ENCODE data around the gene STAT1.
A peak's percentile ranks its signal among the peaks of the same experiment; 100 is the strongest.
"Not testable (repeated sequence)": the region's sequence is repeated elsewhere in the genome, so short reads cannot be mapped to it uniquely, and the experiment has no call there.

STAT1 gene

DNA sequence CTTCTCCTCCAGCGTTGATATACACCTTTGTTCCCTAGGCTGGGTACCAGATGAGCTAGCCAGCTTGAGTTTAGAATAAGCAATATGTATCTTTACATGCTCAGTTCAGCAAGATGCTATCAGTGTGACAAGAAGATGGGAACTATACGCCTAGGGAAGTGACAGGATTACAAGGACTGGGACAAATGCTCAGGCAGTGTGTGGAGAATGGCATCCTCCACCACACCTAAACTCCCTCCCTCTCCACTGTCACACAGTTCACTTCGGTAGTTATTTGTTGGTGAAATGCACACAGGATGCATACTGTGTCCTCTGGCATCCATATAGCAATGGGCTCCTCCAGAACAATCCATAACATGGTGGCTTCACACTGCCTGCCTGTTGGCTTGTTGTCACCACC is 7.7 kb downstream of the STAT1 start:
- DNase-seq = no peak

DNA sequence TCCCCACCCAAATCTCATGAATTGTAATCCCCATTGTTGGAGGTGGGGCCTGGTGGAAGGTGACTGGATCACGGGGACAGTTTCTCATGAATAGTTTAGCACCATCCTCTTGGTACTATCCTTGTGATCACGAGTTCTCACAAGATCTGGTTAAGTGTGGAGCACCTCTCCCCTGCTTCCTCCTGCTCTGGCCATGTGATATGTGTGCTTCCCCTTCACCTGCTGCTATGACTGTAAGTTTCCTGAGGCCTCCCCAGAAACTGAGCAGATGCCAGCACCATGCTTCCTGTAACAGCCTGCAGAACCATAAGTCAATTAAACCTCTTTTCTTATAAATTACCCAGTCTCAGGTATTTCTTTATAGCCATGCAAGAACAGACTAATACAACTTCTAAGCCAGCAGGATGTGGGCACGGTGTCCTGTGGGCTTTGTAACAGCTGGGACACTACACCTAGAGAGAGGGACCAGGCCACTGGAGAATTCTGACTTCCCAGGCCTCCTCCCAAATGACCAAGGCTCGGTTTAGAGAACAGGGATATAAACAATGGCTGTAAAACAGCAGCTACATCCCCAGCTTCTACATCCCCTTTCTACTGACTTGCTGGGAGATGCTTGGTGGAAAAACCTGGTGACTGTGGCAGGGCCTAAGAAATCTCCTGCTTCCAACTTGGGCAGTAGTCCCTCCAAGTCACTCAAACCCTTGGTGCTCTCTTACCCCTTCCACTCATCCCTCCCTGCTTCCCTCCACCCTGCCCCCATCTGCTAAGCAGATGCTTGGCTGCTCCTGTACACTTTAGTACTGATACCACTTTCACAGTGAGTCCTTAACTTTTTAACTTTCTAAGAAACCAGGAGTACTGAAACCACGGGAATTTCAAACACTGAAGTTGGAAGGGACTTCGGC is 10.3 kb downstream of the STAT1 start:
- no peak for DNase-seq

DNA sequence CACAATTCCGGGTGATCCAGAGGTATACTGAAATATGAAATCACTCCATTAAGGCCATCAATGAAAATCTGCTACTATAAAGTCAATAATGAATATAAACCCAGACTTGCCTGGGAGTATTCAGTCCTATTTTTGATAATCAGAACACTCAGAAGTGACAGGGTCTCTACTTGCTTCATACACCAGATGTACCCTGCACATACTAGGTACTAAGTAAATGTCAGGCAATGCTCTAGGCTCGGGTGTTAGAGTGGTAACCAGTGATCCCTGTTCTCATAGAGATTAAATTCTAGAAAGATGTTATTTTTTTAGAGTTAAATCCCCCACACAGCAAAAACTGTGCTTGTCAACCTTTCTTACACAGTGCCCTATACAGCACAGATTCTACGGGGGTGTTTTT is 12.3 kb downstream of the STAT1 start:
- no peak for DNase-seq

DNA sequence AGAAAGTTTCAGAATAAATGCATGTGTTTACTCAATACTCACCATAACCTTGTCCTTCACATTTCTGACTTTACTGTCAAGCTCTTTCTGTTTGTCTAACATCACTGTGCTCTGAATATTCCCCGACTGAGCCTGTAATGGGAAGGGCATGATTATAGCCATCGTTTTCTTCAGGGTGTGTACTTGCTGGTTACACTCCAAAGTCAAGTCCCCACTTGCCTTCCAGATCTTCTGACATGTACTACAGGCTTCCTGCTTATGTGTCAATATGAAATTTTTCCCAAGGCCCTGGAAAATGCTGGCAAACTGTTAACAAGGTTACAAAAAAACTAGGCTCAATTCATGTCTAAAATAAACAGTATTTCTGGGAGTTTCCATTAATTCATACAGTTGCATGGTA is 12.9 kb downstream of the STAT1 start:
- DNase-seq = no peak

DNA sequence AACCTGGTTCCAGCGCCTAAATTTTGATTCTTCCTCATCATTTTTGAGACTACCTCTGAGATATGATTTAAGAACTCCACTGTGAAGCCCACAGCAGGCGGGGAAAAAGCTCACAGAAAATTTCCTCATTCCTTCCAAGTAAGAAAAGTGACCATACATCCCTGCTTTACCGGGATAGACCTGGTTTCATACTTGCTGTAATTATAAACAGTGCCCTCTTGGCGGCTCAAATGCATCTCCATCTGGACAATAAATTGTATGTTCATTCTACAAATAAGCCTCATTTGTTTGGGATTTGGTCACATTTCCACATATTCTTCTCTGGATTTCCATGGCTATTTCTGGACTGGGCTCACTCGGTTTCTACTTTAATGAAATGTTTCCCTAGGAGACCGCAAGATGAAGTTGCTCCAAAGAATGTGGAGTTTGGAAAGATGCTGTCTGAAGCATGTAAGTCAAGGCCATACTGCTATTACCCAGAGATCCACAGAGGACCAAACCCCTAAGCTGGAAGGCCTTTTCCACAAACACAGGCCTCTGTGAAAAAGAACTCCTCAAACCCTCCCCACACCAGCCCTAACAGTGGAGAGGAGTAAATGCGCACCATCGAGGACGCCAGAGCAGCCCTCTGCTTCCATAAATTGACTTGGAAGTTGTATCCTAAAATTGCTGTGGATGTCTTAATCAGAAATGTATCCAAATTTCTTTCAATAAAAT is 13.9 kb downstream of the STAT1 start:
- DNase-seq = no peak

DNA sequence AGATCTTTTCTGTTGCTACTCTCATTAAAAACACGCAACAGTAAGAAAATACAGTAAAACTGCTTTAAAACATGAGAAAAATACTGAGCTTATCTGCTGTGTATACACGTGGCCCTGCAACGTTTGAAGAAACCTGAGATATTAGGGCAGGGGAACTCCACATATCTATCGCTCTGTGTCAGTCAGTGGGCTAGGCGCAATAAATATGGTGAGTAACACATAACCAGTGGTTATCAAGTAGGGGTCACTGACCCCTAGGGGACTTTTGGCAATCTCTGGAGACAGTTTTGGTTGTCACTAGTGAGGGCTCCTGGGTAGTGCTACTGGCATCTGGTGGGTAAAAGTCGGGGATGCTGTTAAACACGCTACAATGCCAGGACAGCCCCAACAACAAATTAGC is 14.9 kb downstream of the STAT1 start:
- DNase-seq = no peak

DNA sequence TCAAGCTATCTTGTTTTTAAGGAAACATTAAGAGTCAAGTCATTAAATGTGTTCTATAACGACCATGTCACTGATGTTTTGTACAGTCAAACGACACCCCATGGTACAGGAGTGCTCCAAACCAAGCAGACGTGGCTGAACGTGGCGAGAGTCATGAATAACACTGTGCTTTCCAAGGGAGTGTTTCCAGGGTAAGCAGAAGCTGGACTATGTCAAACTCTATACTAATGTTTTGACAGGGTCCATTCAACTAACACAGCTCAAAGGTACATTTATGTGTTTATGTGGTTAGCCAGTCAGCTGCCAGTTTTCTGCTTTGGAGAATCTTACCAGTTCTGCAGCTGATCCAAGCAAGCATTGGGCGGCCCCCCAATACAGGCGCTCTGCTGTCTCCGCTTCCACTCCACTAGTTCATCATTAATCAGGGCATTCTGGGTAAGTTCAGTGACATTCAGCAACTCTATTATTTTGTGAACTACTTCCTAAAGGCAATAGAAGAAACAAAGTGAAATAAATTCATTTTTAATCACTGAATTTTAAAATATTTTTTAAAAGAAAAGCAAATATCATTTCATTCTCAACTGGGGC is 16.4 kb downstream of the STAT1 start:
- no peak for DNase-seq

DNA sequence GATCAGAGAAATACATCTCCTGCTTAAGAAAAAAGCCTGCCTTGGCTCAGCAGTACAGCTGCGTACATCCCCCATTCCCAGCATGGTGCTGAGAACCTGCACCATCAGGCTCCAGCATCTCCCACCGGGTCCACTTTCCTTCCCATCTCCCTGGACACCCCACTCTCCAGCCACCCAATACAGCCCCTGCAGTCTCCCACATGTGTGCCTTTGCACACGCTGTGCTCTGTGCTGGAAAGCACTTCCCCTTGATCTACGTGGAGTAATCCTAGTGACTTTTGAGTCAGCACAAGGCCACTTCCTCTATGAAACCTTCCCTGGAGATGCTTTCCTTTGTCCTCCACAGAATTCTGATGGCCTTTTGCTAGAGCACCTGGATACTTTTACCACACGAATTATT is 17.0 kb downstream of the STAT1 start:
- DNase-seq = no peak

DNA sequence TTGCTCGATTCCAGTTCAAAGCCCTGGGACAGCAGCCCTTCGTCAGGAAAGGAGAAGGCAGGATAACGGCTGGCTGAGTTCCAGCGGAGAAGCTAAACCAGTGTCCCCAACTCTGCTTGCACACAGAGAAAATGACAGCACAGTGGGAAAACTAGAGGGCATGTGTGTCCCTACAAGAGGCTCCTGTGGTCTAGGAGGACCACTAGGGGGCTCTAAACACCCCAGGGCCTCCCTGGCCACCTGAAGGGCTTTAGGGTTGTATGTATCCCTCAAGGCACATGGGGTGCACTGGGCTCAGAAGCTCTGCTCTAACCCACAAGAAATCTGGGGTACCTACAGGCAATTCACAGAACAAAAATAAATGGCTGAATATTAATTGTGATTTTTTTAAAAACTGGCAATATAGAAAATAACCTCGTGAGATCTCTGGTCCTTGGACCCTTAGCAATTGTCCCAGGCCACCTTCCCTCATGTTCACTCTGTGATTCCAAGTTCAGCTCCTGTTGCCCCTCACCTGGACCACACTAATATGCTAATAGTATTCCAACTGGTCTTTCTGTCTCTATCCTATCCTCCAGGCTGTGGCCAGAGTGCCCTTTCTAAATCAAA is 17.5 kb downstream of the STAT1 start:
- peak; percentile 44 for DNase-seq

DNA sequence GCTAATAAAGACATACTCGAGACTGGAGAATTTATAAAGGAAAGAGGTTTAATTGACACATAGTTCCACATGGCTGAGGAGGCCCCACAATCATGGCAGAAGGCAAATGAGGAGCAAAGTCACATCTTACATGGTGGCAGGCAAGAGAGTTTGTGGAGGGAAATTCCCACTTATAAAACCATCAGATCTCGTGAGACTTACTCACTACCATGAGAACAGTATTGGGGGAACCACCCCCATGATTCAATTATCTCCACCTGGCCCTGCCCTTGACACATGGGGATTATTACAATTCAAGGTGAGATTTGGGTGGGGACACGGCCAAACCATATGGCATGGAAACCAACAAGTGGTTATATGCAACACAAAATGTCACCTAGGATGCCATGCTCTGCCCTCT is 18.7 kb downstream of the STAT1 start:
- not testable (repeated sequence) for DNase-seq

DNA sequence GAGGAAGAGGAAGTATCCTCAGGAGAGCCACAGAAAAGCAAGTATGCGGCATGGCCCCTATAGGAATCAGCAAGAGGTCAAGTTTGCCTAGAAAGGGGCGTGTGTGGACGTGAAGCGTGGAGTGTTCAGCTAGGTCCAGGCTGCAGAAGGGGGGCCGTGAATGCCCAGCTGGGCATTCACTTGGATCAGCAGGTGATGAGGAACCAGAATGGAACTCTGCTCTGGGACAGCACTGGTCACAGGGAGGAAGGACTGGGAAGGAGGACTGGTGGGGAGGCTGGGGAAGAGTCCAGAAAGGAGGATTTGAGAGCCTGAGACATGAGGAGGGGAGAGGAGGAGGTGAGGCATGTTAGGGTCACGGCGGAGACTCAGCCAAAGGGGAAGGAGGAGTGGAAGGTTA is 19.8 kb downstream of the STAT1 start:
- DNase-seq = no peak

DNA sequence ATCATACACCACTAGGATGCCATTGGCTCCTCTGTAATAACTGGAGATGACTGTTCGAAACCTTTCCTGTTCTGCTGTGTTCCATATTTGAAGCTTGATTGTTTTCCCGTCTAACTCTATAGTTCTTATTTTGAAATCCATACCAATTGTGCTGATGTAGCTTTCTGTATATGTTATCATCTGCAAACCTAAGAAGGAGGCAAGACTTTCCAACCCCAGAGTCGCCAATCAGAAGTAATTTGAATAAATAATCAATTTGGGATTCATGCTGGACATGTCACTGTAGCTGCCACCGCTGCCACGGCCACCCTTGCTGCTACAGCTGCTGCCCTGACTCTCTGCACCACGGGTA is 20.7 kb downstream of the STAT1 start:
- no peak for DNase-seq

DNA sequence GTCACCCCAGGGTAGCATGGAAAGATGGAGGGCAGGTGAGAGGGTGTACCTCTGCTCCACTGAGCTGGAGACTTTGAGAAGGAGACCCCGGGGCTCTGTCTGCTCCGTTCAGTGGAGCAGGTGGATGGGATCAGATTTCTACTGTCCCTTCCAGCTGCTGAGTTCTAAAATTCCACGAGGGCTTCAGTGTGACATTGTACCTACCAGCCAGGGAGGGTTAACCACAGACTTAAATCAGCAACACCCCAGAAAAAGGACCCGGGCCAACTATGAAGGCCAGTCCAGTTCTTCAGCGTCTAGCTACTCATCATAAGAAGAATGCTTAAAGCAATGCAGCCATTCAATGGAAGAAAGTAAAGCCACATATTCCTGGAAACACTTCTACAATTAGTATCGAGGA is 23.8 kb downstream of the STAT1 start:
- DNase-seq = no peak

DNA sequence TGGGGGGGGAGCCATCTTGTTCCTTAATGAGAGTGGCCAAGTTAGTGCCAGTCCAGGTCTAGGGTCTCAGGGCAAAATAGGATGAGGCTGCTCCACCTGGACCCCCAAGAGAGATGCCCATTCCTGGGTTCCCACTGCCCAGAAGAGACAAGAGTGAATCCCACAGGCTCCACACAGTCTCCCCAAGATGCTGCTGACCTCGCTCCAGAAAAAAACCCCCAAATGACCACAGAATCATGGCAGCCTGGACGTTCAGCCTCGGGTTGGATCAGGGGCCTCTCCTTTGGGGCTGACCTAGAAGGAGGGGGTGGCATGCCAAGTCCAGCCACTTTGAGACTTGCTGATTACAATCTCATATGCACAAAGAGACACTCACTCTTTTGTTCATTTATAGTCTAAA is 25.1 kb downstream of the STAT1 start:
- no peak for DNase-seq

DNA sequence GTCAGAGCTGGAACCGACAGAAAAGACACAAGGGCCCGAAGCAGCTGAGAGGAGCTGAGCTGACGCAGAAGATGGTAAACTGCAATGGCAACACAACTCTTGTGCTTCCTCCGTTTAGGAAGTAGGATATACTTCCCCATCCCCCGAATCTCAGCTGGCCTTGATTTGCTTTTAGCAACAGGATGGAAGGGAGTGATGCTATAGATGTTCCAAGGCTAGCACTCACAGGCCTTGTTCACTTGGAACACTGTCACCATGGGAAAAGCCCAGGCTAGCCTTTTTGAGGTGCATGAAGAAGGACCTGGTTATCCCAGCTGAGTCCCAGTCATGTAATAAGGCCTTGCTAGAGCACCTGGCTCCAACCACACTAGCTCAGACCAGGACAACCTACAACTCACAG is 26.0 kb downstream of the STAT1 start:
- no peak for DNase-seq

DNA sequence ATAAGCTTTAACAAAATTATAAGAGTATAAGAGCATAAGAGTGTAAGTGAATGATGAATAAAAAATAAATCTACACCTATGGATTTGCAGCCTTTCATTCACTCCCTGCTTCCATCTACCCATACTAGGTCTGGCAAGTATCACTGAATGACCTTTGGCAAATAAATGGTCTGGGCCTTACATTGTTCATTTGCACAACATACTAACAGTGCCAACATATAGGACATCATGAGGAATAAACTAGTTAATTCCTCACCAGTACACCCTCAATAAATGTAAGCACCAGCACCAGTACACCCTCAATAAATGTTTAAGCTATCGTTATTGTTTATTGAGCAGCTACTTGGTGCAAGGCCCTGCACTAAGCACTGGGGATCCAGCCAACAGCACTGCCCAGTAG is 26.9 kb downstream of the STAT1 start:
- no peak for DNase-seq

DNA sequence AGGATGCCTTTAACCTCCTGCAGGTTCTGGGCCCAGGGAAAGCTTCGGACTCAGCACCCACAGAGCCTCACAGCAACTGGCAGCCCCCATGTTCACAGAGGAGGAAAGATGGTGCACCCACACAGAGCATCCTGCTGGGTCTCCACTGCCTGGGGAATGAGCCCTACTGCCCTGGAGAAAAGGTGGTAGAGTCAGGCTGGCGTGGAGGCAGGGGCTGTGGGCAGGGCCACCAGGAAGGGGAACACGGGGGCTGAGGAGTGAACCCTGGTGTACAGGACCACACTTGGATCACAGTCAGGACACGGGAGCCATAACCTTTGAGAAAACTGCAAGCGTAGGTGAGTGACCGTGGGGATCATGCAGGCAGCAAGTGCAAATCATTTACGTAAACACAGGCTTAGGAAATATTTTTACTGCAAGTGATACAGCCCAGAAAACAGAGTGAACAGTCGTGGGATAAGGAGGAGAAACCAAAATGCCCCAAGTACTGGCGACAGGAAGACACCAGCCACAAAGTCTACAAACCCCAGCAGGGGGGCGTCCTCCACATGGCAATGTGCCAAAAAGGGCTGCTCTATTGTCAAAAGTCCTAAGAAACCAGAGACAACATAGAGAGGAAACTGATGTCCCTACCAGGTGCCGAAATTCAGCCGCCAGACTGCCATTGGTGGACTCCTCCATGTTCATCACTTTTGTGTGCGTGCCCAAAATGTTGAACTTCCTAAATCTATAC is 27.6 kb downstream of the STAT1 start:
- DNase-seq = no peak

DNA sequence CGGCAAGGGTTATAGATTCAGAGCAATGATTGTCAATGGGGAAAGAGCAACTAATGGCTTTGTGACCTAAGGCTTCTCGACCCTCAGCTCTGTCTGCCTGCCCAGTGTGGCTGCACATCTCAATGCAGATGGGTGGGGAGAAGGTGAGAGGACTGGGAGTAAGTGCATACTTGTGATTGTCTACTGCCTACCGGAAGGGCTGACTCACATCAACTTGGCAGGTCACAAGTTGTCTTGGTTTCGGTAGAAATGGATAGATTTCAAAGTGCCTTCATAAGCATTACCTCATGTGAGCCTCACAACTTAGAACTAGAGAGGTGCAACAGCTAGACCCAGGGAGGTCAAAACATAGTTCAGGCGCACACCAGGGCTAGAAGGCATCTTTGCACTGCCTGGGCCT is 29.4 kb downstream of the STAT1 start:
- peak; percentile 60 for DNase-seq

DNA sequence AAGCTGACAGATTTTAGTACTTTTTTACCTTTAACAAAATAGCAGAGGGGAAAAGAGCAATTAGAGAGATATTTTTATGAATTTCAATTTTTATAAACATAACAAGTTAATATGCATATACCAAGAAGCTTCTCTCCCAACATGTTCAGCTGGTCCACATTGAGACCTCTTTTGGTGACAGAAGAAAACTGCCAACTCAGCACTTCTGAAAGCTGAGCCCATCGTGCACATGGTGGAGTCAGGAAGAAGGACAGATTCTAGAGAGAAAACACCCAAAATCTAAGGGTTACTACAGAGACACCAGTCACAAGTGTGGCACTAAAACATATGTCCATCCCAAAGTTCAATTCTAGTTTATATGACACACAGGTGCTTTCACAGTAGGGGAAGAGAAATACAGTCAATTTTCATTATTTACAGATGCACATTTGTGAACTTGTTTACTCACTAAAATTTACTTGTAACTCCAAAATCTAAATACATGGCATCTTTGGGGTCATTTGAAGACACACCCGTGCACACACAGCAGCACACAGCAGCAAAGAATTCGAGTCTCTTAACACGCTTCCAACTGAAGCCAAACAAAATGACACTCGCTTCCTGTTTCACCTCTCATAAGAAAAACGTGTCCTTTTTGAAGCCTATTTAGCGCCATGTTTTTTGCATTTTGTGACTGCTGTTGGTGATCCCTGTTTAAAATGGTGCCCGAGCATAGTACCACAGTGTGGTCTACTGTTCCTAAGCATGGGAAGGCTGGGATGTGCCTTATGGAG is 31.5 kb downstream of the STAT1 start:
- DNase-seq = no peak

DNA sequence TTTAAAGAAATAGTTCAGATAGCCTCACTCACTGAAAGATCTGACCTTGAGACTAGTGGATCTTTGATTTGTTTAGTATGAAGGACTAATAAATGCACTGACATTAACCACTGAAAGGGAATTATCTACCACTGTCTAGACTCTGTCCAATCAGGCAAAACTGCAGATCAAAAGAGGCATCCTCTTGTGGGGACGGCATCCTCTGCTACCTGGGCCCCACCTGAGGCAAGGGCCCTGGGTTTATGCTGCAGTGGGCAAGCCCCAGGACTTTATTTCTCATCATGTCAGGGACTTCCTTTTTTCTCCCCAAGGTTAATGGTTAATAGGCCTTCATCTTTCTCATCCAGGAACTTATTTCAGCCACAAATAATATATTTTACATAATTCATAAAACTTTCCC is 32.2 kb downstream of the STAT1 start:
- DNase-seq = no peak

DNA sequence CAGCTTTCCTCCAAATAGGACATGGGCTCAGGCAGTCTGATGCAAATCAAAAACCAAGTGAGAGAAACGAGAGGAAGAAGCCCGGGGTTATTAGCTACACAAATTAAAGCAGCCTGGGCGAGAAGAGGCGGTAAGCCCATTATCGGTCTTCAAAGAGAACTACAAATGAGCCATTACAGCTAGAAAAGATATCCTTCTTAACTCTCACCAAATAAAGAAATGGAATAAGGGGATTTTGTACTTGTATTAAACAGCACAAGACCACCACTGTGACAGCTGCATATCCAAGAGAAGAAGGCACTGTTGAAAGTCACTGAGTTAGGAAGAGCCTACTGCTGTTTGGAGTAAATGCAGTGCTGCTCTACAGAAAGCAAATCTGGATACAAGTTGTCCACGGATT is 32.6 kb downstream of the STAT1 start:
- no peak for DNase-seq

DNA sequence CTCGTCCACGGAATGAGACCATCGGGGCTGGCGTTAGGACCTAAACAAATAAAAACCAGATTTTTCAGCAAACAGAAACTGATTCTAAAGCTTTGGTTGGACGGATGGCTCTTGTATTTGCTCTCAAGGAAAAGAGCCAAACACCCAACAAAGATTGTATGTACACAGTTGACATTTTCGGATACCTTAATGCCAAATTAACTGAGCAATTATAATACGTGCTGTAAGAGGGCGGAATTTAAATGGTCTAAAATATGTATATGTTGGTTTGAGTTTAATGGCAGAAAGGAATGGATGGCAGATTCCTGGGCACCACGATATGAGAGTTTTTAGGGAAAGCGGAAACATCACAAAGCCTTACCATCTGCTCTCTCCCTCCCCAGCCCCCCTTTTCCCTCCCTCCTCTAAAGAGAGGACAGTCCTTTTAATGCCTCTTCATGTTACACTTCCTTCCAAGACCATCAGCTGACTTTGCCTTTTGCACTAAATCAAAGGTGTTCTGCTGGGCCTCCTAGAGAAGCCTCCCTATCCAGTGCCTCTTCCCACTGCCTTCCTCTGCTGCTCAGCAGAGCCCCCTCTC is 33.3 kb downstream of the STAT1 start:
- no peak for DNase-seq

Data from fibroblast of upper back skin (primary cell).